Measurements from ENCODE around the gene PRPF4.

PRPF4 gene

DNA sequence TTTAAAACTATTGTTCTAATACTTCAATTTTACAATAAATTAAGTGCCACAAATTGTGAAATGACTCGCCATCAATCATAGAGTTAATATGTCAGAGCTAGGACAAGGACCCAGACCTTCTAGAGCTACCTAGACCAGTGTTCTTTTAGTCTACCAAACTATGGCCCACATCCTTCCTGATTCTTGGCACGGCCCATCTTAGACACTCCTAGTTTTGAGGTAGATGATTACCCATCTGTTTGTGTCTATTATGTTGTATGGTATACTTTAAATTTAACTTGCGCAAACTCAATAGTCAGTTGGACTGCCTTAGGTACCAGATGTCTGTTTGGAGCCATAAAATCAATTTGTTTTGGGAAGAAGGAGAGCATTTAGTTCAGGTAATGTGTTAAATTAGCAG, 17.6 kb upstream of the PRPF4 start:
- no peak overlapping the region for H2AFZ ChIP-seq (ENCODE audit: low read length)
- no peak for DNase-seq
- H3K9ac ChIP-seq (ENCODE audit: low read length): no peak overlapping the region
- H4K20me1 ChIP-seq (ENCODE audit: insufficient read depth, low read length): no peaks in the 10 kb centered on the region
- H3K4me1 ChIP-seq (ENCODE audit: low read length): no peaks in the 10 kb centered on the region
- no peaks in the 10 kb centered on the region for H3K9me2 ChIP-seq (replicated peaks; ENCODE audit: insufficient read depth, low read length)
- no peaks in the 10 kb centered on the region for H3K36me3 ChIP-seq (replicated peaks; ENCODE audit: insufficient read depth, low read length)
- no peak overlapping the region for H3K4me2 ChIP-seq (ENCODE audit: low read depth, low read length)
- H3K4me3 ChIP-seq (ENCODE audit: low read length): no peak overlapping the region
- H3K79me2 ChIP-seq (ENCODE audit: low read length): no peaks in the 10 kb centered on the region
- no peaks in the 10 kb centered on the region for H3K27me3 ChIP-seq (replicated peaks; ENCODE audit: insufficient read depth, low read length)
- H3K9me3 ChIP-seq (replicated peaks; ENCODE audit: insufficient read depth, low read length): no peaks in the 10 kb centered on the region
- H3K27ac ChIP-seq (ENCODE audit: low read length): no peak overlapping the region
- H3F3A ChIP-seq (ENCODE audit: insufficient read depth, low read length): no peaks in the 10 kb centered on the region
- TF ChIP-seq, protein P1, sequence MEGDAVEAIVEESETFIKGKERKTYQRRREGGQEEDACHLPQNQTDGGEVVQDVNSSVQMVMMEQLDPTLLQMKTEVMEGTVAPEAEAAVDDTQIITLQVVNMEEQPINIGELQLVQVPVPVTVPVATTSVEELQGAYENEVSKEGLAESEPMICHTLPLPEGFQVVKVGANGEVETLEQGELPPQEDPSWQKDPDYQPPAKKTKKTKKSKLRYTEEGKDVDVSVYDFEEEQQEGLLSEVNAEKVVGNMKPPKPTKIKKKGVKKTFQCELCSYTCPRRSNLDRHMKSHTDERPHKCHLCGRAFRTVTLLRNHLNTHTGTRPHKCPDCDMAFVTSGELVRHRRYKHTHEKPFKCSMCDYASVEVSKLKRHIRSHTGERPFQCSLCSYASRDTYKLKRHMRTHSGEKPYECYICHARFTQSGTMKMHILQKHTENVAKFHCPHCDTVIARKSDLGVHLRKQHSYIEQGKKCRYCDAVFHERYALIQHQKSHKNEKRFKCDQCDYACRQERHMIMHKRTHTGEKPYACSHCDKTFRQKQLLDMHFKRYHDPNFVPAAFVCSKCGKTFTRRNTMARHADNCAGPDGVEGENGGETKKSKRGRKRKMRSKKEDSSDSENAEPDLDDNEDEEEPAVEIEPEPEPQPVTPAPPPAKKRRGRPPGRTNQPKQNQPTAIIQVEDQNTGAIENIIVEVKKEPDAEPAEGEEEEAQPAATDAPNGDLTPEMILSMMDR (IDR thresholded peaks at IDR 0.05; ENCODE audit: low read length): no peak
- TF ChIP-seq EZH2 (optimal IDR thresholded peaks at IDR 0.05; ENCODE audit: low read depth, low read length): no peak
- TF ChIP-seq EZH2phosphoT487 (IDR thresholded peaks at IDR 0.05; ENCODE audit: low read length): no peak

DNA sequence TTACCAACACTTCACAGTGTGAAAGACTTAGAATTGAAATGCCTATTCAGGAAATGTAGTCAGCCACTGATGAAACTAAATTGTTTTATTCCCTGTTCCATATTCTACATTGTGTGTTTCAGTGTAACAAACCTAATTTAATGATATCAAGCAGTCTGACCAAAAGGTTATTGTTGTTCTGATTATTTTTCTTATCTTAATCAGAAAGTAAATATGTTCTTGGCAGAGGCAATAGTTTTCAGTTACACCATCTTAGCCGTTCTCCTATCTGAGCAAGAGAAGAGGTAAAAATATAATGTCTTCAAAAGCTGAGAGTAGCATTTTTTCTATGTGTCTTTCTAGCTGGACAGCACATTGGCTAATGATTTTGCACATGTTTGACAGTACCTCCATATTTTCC, 17.2 kb upstream of the PRPF4 start:
- no peaks in the 10 kb centered on the region for H3K27me3 ChIP-seq (replicated peaks; ENCODE audit: insufficient read depth, low read length)
- H3K4me3 ChIP-seq (ENCODE audit: low read length): no peak overlapping the region
- H4K20me1 ChIP-seq (ENCODE audit: insufficient read depth, low read length): no peaks in the 10 kb centered on the region
- no peak overlapping the region for H2AFZ ChIP-seq (ENCODE audit: low read length)
- H3K27ac ChIP-seq (ENCODE audit: low read length): no peak overlapping the region
- H3K9me3 ChIP-seq (replicated peaks; ENCODE audit: insufficient read depth, low read length): no peaks in the 10 kb centered on the region
- H3K4me2 ChIP-seq (ENCODE audit: low read depth, low read length): no peak overlapping the region
- no peaks in the 10 kb centered on the region for H3K36me3 ChIP-seq (replicated peaks; ENCODE audit: insufficient read depth, low read length)
- H3F3A ChIP-seq (ENCODE audit: insufficient read depth, low read length): no peaks in the 10 kb centered on the region
- DNase-seq: no peak
- no peak overlapping the region for H3K9ac ChIP-seq (ENCODE audit: low read length)
- H3K4me1 ChIP-seq (ENCODE audit: low read length): no peaks in the 10 kb centered on the region
- H3K9me2 ChIP-seq (replicated peaks; ENCODE audit: insufficient read depth, low read length): no peaks in the 10 kb centered on the region
- H3K79me2 ChIP-seq (ENCODE audit: low read length): no peaks in the 10 kb centered on the region
- TF ChIP-seq, protein P1 (IDR thresholded peaks at IDR 0.05; ENCODE audit: low read length): no peak
- TF ChIP-seq EZH2 (optimal IDR thresholded peaks at IDR 0.05; ENCODE audit: low read depth, low read length) (no peak), EZH2phosphoT487 (IDR thresholded peaks at IDR 0.05; ENCODE audit: low read length) (no peak)

DNA sequence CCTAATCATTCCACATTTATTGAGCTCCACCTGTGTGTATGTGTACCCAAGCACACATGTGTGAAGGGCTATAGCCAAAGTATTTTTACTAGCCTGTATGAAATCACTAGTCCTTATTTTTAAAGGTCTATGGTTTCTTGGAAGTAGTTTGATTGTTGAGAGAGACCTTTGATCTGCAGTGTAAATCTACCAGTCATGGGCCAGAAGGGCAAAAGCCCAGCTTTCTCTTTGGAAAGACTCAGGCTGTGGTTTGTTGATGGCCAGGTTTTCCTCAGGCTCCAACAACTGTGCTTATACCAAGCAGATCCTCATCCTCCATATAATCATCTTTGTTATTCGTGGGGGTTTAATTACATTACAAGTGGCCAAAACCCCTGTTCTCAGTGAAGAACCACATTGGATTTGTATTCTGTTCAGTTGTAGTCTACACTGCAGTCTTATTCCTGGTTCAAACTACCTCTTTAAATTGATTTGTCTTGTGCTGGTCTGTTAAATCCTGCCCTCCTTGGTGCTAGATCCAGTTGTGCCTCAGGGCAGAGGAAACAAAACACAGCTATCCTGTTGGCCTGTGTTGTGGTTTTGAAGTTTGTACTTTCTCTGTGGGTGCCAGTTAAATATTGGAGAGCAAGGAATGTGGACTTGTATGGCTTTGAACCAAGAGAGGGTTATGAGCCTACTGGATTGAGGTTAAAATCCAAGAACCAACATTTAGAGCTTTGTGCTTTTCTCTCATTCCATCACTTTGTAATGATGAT, 13.4 kb upstream of the PRPF4 start:
- Histone ChIP-seq H3K79me2 (ENCODE audit: low read length) (no peaks in the 10 kb centered on the region), H3K27ac (ENCODE audit: low read length) (no peak overlapping the region), H3K27me3 (replicated peaks; ENCODE audit: insufficient read depth, low read length) (no peaks in the 10 kb centered on the region), H3K4me3 (ENCODE audit: low read length) (no peak overlapping the region), H3K4me2 (ENCODE audit: low read depth, low read length) (no peak overlapping the region), H3K4me1 (ENCODE audit: low read length) (no peaks in the 10 kb centered on the region), H3K36me3 (replicated peaks; ENCODE audit: insufficient read depth, low read length) (no peaks in the 10 kb centered on the region), H3K9me3 (replicated peaks; ENCODE audit: insufficient read depth, low read length) (no peaks in the 10 kb centered on the region), H4K20me1 (ENCODE audit: insufficient read depth, low read length) (no peaks in the 10 kb centered on the region), H3K9ac (ENCODE audit: low read length) (no peak overlapping the region), H3K9me2 (replicated peaks; ENCODE audit: insufficient read depth, low read length) (no peaks in the 10 kb centered on the region), H3F3A (ENCODE audit: insufficient read depth, low read length) (no peaks in the 10 kb centered on the region), H2AFZ (ENCODE audit: low read length) (no peak overlapping the region)
- no peak for TF ChIP-seq EZH2 (optimal IDR thresholded peaks at IDR 0.05; ENCODE audit: low read depth, low read length)
- no peak for TF ChIP-seq EZH2phosphoT487 (IDR thresholded peaks at IDR 0.05; ENCODE audit: low read length)
- TF ChIP-seq, protein P1 (IDR thresholded peaks at IDR 0.05; ENCODE audit: low read length): no peak
- no peak for DNase-seq

All from MM.1S (cell line).